ENCODE data around the gene MTHFD1L.

DNA sequence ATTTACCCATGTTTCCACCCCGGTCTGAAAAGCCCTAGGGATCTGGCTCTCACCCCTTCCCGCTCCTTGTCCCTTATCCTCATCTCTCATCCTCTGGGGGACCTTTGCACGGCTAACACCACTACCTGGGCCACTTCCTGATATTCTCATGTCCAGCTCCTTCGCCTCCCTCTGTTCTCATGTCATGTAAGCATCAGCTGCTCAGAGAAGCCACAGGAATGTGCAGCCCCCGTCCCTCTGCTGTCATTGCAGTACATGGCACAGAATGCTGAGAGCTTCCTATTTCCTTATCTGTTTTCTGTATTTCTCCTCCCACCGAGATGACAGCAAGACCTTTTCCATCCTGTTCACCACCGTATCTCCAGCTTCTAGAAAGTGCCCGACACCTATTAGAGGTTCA is 102.4 kb downstream of the MTHFD1L start:
- TF ChIP-seq, protein P1, sequence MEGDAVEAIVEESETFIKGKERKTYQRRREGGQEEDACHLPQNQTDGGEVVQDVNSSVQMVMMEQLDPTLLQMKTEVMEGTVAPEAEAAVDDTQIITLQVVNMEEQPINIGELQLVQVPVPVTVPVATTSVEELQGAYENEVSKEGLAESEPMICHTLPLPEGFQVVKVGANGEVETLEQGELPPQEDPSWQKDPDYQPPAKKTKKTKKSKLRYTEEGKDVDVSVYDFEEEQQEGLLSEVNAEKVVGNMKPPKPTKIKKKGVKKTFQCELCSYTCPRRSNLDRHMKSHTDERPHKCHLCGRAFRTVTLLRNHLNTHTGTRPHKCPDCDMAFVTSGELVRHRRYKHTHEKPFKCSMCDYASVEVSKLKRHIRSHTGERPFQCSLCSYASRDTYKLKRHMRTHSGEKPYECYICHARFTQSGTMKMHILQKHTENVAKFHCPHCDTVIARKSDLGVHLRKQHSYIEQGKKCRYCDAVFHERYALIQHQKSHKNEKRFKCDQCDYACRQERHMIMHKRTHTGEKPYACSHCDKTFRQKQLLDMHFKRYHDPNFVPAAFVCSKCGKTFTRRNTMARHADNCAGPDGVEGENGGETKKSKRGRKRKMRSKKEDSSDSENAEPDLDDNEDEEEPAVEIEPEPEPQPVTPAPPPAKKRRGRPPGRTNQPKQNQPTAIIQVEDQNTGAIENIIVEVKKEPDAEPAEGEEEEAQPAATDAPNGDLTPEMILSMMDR (IDR thresholded peaks at IDR 0.05; ENCODE audit: insufficient read depth, low read length, poor library complexity, severe bottlenecking): no peak
- no peak for TF ChIP-seq EZH2phosphoT487 (conservative IDR thresholded peaks at IDR 0.05; ENCODE audit: low read length)

All from SU-DHL-6 (cell line).